Stimulated activated CD4-positive, alpha-beta T cell treated with anti-CD3 and anti-CD28 coated beads, Interleukin-1b, Interleukin-23, amount 100 ng/mL, for 4 hours (primary cell): ENCODE results near the gene GOT1.

Experiments used
- DNase-seq, 2 donors: peaks; one replicate each; pipeline ENCODE4 v3.0.0-alpha.2; 2020; ENCODE audit warnings: low read depth in 2 of 2

GOT1 gene

DNA sequence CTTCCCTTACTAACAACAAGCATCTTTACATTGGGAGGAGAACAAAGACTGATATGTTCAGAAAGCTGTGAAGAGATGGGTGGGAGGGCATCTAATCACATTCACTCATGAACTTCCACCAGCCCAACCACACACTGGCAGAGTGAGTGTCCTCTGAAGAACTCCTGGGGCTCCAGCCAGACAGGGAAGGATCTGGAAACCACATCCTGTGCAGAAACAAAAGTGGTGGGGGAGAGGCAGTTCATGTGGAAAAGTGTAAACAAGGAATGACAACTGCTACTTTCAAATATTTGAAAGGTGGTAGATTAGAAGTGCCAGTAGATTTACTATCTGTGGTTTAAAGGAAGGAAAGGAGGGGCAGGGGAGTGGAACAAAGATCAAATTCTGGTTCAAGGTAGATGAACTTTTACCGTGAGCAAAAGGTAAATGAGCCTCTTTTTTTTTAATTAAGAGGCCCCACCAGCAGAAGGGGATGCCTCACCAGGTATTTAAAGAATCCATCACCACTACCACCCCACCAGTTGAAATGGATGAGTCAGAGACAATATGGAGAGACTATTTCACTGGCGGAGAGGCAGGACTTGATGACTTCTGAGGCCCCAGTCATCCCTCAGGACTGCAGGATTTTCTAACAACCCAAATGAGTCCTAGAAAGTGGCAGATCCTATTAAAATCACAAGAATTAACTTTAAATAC, 34.5 kb downstream of the GOT1 start:
- DNase-seq, result no peak

DNA sequence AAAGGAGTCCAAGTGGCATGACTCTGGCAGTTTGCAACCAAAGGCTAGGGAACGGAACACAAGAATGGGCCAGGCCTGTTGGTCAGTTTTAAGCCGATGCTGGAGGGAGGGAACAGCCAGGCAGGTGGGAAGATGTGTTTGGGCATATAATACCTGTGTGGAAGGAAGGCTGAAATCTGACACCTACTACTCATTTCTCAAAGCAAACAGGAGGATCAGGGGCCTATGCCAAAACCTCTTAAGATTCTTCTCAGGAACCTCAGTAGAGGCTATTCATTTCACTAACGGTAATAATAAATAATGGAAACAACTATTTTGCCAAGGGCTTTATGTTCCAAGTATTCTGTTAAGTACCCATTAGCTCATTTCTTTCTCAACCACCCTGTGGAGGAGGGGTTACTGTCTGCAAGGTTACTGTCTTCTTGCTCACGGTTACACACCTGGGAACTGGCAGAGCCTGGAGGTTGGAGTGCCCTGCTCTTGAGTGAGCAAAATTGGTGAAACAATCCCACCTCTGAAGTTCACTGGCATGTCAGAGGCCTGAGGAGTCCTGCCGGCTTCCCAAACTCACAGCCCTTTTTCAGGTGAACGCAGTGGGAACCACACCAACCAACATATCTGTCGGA, 35.5 kb downstream of the GOT1 start:
- DNase-seq, result no peak

DNA sequence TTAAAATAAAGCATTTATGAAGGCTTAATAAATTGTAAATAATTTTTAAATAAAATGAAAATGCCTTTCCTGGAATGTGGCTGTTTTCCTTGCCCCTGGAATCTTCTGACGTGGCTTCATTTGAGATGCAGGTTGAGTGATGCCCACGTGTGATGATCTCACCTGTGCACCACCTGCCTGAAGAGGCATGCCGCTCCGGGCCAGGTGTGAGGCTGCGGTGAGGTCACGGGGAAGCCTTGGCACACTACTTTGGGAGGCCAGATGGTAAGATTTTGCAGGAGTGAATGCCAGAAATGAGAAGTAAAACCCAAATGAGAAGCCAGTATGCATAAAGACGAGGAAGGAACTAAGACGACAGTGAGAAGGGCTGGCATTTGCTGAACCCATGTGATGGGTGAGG, 36.2 kb downstream of the GOT1 start:
- DNase-seq, result no peak

DNA sequence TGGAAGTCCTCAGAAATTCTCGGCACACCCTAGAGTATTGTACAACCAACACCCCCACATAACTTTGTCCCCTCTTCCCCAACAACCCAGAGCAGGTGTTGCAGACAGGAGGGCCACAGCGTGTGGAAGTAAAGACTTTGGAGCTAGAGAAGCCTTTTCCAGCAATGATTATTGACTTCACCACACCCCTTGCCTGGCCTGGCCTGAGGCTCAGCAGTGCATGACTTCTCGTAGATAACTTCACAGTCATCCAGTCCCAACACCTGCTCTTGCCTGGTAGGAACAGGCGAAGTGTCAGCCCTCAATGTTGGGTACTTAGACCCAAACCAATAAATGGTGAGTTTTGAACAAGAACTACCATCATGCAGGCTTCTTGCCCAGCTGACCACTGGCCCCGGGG, 36.7 kb downstream of the GOT1 start:
- DNase-seq, result no peak

GRCh38 chr10:99393036-99393435, 37.4 kb downstream of the GOT1 start:
- no peak for DNase-seq

DNA sequence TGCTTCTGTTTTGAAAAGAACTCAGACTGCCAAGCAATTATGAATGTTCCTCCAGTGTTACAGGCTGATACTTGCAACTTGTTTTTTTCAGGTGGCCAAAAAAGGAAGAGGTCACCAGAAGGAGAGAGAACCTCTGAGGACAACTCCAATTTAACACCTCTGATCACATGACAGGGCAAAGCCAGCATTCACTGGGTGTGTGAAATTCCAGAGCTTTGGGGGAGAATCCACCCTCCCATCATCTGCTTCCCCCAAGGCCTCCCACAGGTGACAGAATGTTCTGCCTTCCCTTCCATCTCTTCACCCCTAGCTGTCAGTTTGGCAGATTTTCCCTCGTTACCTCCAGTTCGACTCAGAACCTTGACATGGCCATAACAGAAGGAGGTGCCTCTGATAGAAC, 39.1 kb downstream of the GOT1 start:
- DNase-seq, result no peak

GRCh38 chr10:99389729-99390480, 40.5 kb downstream of the GOT1 start:
- no peak for DNase-seq

GRCh38 chr10:99387541-99387940, 42.9 kb downstream of the GOT1 start:
- DNase-seq, result no peak

GRCh38 chr10:99387071-99387470, 43.4 kb downstream of the GOT1 start:
- no peak for DNase-seq

- no peak for DNase-seq
Measured at GRCh38 chr10:99382176-99382575, 48.2 kb downstream of the GOT1 start.

- DNase-seq, result no peak
Measured at GRCh38 chr10:99375426-99375825, 55.0 kb downstream of the GOT1 start.

DNA sequence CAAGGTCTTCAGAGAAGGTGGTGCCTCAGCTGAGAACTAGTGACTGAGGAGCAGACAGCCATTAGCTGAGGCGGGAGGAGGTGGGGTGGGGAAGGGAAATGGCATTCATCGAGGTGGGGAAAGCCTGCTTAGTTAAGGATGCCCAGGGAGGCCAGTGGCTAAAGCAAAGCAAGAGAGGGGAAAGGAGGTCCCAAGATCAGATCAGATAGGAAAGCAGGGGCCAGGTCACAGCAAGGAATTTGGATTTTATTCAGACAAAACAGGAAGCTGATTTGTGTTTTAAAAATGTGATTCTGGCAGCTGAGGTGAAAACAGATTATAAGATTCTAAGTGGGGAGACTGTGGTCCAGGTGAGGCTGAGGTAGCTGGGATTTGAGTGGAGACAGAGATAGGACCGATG, 55.5 kb downstream of the GOT1 start:
- no peak for DNase-seq

- no peak for DNase-seq
Measured at GRCh38 chr10:99374526-99374925, 55.9 kb downstream of the GOT1 start.

DNA sequence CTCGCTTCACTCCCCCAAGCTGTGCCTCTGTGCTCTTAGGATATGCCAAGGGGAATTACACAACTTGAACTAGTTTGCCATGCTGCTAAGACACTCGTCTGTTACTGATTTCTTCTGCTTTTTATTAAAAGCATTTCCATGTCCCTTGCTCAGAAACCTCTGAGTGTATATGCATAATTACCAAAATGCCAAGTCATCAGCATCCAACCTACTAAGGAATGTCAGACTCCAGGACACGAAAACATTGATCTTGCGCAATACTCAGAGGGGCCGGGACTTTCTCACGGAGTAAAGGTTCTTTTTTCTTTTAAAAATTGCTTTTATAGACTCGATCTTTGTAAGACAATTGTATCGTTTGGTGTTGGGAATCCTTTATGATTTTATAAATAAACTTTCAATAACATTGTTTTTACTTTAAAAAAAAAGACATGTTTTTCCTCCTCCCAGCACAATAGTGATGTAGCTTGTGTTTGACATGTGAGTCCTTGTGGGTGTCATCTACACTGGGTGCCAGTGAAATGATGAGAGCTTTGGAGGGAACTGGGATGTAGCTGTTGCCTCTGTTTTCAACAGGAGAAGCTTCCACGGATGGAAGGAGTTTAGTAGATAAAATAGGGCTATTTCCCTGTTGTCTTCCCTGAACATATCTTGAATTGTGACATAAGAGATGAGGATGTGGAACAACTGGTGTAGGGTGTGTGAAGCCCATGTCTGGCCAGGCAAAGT, 57.7 kb downstream of the GOT1 start:
- no peak for DNase-seq

GRCh38 chr10:99370993-99371392, 59.4 kb downstream of the GOT1 start:
- DNase-seq, result no peak

DNA sequence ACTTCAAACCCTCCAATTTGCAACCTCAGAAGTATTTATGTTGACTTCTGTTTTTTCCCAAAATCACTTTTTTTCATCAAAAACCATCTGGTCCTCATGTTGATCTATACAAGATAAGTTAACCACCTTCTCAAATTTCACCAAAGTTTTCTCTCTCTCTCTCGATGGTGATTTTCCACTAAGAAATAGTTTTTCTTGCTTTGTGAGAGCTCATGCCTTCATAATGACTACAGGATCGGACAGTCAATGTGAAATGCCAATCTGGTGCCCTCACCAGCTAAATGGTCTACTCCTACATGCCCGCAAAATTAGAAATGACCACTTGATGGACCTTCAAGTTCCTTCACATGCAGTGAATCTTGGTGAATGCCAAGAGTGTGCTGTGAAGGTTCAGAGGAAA, 60.9 kb downstream of the GOT1 start:
- DNase-seq, result no peak

GRCh38 chr10:99369126-99369525, 61.3 kb downstream of the GOT1 start:
- no peak for DNase-seq

GRCh38 chr10:99368646-99369045, 61.8 kb downstream of the GOT1 start:
- DNase-seq, result no peak

GRCh38 chr10:99366666-99367065, 63.8 kb downstream of the GOT1 start:
- DNase-seq, result no peak

GRCh38 chr10:99365736-99366135, 64.7 kb downstream of the GOT1 start:
- no peak for DNase-seq

DNA sequence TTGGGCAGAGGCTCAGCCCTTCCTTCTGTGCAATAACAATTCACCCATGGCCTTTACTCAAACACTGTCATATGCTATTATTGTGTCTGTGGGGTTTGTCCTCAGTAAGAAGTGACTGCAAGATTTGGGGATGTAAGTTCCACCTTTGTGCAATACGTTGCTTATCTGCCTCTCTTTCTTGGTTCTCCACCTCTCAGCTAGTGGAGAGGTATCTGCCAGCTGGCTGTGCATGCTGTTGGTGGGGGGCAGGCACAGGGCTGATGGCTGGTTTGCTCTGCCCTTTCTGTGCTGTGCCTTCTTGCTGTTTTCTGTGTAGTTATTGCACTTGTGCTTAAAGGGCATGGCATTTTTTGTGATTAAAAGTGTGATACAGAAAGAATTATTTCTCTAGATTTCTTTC, 65.1 kb downstream of the GOT1 start:
- DNase-seq, result no peak

DNA sequence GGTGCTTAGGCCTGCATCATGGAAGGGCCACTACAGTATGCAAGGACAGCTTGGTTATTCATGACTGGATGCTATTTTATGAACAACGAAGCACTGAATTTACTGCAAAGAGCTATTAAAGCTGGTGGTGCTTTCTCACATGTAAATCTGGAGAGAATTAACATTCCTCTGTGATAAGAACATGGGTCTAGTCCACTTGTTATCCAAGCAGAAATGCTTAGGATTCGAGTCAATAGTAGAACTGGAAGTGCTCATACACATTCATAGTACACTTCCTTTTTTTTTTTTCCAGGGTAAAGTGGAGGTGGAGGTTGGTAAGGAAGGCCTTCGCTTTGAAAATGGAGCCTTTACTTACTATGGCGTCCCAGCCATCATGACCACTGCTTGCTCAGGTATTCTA, 66.3 kb downstream of the GOT1 start:
- no peak for DNase-seq
